ENCODE measurements around the gene ARMC2.
A peak's percentile ranks its signal among the peaks of the same experiment; 100 is the strongest.
"Not testable (repeated sequence)": the region's sequence is repeated elsewhere in the genome, so short reads cannot be mapped to it uniquely, and the experiment has no call there.

Gene ARMC2

DNA sequence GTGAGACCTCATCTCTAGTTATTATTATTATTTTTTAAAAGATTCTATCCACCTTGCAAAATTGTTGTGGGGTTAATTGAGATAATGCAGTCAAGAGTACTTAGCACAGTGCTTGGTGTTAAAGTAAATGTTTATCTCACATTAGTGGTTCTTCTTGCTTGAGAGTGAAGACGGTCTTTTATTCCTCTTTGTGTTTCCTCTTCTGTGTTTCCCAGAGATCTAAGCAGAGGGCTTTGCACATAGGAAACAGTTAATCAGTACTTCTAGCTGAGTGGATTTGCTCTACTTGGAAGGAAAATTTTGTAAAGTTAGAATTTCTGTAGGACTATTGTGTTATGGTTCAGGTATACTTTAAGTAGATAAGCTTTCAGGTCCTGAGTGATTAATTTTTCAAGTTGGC is 3.5 kb downstream of the ARMC2 start:
- peaks cover 19% of the 10 kb centered on the region for H3K4me1 Mint-ChIP-seq
- peaks cover 28% of the 10 kb centered on the region for H3K36me3 Mint-ChIP-seq (ENCODE audit: low read depth)
- no peak for DNase-seq
- no peak overlapping the region for H3K27ac Mint-ChIP-seq
- H3K4me3 Mint-ChIP-seq, result no peak overlapping the region
- H3K27me3 Mint-ChIP-seq (ENCODE audit: low read depth, poor library complexity), result peaks cover 11% of the 10 kb centered on the region
- H3K9me3 Mint-ChIP-seq, result peaks cover 12% of the 10 kb centered on the region
- TF ChIP-seq, protein P1, sequence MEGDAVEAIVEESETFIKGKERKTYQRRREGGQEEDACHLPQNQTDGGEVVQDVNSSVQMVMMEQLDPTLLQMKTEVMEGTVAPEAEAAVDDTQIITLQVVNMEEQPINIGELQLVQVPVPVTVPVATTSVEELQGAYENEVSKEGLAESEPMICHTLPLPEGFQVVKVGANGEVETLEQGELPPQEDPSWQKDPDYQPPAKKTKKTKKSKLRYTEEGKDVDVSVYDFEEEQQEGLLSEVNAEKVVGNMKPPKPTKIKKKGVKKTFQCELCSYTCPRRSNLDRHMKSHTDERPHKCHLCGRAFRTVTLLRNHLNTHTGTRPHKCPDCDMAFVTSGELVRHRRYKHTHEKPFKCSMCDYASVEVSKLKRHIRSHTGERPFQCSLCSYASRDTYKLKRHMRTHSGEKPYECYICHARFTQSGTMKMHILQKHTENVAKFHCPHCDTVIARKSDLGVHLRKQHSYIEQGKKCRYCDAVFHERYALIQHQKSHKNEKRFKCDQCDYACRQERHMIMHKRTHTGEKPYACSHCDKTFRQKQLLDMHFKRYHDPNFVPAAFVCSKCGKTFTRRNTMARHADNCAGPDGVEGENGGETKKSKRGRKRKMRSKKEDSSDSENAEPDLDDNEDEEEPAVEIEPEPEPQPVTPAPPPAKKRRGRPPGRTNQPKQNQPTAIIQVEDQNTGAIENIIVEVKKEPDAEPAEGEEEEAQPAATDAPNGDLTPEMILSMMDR (IDR thresholded peaks at IDR 0.05), result no peak

DNA sequence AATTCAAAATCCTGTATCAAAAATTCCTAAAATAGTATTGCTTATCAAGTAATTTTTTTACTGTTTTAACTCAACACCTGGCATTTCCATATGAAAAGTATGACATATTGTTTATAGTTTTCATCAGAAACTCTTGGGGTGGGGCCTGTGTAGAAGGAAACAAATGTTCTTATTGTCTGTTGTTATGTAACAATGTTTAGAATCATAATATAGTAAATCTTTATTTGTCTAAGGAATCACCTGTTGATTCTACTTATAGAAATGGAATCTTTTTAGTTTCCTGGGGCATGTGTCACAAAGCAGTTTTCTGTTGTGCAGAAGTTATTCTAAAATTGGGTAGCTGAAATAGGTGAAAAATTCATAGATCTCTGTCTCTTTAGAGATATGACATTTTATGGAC is 4.9 kb downstream of the ARMC2 start:
- DNase-seq, result no peak
- TF ChIP-seq, protein P1 (IDR thresholded peaks at IDR 0.05), result no peak
- Mint-ChIP-seq H3K36me3 (ENCODE audit: low read depth) (peaks cover 41% of the 10 kb centered on the region), H3K27me3 (ENCODE audit: low read depth, poor library complexity) (peaks cover 11% of the 10 kb centered on the region), H3K27ac (no peak overlapping the region), H3K4me1 (peaks cover 11% of the 10 kb centered on the region), H3K4me3 (no peak overlapping the region), H3K9me3 (peaks cover 23% of the 10 kb centered on the region)

DNA sequence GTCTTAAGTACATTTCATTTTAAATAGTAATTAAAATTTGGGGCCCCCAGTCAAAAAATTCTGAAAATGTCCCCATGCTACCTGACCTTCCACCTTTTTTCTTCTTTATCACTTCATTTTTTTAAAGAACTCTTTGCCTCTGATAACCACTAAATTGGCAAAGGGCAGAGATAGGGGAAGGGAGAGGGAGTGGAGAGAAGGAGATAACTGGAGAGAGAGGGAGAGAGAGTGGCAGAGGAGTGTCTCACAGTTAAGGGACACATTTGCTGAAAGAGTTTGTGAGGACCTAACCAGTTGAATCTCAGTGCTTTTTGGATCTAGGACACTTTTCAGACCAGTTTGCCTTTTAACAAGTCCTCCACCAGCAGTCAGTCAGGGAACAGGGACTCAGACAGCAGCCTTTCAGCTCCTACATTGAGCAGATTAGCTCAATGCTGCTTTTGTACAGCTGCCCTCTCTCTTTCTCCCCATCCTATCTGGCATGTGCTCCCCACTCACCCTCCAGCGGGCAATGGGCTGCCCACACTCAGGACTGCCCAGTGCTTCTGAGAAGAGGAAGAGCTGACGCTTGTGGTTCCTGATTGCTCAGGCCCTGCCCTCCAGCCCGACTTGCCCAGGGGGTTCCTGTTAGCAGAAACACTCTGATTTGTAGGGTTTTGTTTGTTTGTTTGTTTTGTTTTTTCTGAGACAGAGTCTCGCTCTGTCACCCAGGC is 14.4 kb downstream of the ARMC2 start:
- TF ChIP-seq, protein P1 (IDR thresholded peaks at IDR 0.05), result no peak
- H3K9me3 Mint-ChIP-seq, result peaks cover 2% of the 10 kb centered on the region
- no peak for DNase-seq
- H3K4me1 Mint-ChIP-seq, result no peaks in the 10 kb centered on the region
- no peak overlapping the region for H3K27ac Mint-ChIP-seq
- H3K4me3 Mint-ChIP-seq, result no peak overlapping the region
- H3K36me3 Mint-ChIP-seq (ENCODE audit: low read depth), result peaks cover 48% of the 10 kb centered on the region
- no peaks in the 10 kb centered on the region for H3K27me3 Mint-ChIP-seq (ENCODE audit: low read depth, poor library complexity)

DNA sequence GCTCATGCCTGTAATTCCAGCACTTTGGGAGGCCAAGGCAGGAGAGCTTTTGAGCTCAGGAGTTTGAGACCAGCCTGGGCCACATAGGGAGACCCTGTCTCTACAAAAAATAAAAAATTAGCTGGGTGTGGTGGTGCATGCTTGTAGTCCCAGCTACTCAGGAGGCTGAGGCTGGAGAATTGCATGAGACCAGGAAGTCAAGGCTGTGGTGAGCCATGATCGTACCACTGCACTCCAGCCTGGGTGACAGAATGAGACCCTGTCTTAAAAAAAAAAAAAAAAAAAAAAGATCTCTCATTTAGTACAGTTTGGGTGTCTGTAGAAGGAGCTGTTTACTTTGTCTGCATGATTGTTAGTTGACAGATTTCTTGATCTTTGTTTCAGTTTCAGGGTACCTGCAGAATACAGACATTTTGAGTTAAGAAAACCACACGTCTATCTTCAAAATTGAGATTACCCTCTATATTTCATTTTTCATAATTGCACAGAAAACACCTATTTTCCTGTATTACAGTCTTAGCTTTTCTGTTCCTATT is 17.6 kb downstream of the ARMC2 start:
- H3K4me1 Mint-ChIP-seq; H3K27ac Mint-ChIP-seq; H3K4me3 Mint-ChIP-seq; DNase-seq; H3K27me3 Mint-ChIP-seq (ENCODE audit: low read depth, poor library complexity); H3K9me3 Mint-ChIP-seq: not testable (repeated sequence)
- peaks cover 39% of the 10 kb centered on the region for H3K36me3 Mint-ChIP-seq (ENCODE audit: low read depth)

DNA sequence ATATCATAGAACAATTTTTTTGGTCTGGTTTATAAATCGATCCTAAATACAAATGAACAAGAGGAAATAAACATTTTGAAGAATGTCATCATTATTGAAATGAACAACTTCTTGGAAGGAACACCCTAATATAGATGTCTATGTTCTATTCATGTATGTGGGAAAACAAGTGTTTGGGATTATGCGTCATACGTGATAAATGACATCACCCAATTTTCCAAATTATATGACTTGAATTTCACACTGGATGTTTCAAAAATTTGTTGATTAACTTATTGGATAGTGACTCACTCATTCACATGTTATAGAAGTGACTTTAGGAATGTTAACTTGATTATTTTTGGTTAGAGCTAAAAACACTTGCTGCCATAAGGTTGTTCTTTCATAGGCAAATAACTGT is 18.6 kb downstream of the ARMC2 start:
- no peak for DNase-seq
- H3K4me3 Mint-ChIP-seq, result no peak overlapping the region
- H3K9me3 Mint-ChIP-seq, result no peaks in the 10 kb centered on the region
- TF ChIP-seq, protein P1 (IDR thresholded peaks at IDR 0.05), result no peak
- peaks cover 34% of the 10 kb centered on the region for H3K36me3 Mint-ChIP-seq (ENCODE audit: low read depth)
- peaks cover 5% of the 10 kb centered on the region for H3K4me1 Mint-ChIP-seq
- peaks cover 3% of the 10 kb centered on the region for H3K27me3 Mint-ChIP-seq (ENCODE audit: low read depth, poor library complexity)
- H3K27ac Mint-ChIP-seq, result no peak overlapping the region

DNA sequence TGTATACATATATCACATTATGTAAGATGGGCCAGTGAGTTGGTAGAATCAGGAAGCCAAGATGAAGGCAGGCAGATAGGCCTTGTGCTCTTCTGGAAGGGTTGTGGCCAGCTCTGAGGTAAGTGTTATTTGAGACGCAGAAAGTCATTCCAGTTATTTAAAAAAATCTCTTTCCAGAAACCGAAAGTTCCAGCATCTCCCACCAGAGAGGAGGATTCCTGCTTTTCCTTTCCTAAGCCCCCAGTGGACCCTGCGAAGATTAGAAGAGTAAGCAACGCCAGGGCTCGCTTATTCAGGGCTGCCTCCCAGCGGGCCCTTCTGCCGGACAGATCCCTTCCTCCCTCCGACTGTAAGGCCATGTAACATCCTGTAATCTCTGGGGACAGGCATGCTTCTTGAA is 20.4 kb downstream of the ARMC2 start:
- no peak for DNase-seq
- Mint-ChIP-seq H3K36me3 (ENCODE audit: low read depth) (peaks cover 26% of the 10 kb centered on the region), H3K27ac (peak overlapping the region; percentile 56), H3K4me1 (peaks cover 19% of the 10 kb centered on the region), H3K4me3 (no peak overlapping the region), H3K9me3 (no peaks in the 10 kb centered on the region), H3K27me3 (ENCODE audit: low read depth, poor library complexity) (peaks cover 3% of the 10 kb centered on the region)
- TF ChIP-seq, protein P1 (IDR thresholded peaks at IDR 0.05), result no peak

Measured in nephron progenitor cell (in vitro differentiated cells).